TTC549 (cell line): ENCODE results near the gene CHST7.

Experiments
- FAIRE-seq: peaks from 2 replicates; lab custom pipeline; 2012; peaks lifted over from hg19 to GRCh38; lab: Jason Lieb, UNC

The CHST7 gene

DNA sequence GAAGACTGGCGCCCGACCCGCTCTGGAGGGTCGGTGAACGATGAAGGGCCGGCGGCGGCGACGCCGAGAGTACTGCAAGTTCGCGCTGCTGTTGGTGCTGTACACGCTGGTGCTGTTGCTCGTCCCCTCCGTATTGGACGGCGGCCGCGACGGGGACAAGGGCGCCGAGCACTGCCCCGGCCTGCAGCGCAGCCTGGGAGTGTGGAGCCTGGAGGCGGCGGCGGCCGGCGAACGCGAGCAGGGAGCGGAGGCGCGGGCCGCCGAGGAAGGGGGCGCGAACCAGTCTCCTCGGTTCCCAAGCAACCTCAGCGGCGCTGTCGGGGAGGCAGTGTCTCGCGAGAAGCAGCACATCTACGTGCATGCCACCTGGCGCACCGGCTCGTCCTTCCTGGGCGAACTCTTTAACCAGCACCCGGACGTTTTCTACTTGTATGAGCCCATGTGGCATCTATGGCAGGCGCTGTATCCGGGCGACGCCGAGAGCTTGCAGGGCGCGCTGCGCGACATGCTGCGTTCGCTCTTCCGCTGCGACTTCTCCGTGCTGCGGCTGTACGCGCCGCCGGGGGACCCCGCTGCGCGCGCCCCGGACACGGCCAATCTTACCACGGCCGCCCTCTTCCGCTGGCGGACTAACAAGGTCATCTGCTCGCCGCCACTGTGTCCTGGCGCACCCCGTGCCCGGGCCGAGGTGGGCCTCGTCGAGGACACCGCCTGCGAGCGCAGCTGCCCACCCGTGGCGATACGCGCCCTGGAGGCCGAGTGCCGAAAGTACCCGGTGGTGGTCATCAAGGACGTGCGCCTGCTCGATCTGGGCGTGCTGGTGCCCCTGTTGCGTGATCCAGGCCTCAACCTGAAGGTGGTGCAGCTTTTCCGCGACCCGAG, 568 bp downstream of the CHST7 start:
- FAIRE-seq = no peak

DNA sequence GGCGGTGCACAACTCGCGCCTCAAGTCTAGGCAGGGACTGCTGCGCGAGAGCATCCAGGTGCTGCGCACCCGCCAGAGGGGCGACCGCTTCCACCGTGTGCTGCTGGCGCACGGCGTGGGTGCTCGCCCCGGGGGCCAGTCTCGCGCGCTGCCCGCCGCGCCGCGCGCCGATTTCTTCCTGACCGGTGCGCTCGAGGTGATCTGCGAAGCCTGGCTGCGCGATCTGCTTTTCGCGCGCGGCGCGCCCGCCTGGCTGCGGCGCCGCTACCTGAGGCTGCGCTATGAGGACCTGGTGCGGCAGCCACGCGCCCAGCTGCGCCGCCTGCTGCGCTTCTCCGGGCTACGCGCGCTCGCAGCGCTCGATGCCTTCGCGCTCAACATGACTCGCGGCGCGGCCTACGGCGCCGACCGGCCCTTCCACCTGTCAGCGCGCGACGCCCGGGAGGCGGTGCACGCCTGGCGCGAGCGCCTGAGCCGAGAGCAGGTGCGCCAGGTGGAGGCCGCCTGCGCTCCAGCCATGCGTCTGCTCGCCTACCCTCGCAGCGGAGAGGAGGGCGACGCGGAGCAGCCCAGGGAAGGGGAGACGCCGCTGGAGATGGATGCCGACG, 1.3 kb downstream of the CHST7 start:
- FAIRE-seq = no peak

DNA sequence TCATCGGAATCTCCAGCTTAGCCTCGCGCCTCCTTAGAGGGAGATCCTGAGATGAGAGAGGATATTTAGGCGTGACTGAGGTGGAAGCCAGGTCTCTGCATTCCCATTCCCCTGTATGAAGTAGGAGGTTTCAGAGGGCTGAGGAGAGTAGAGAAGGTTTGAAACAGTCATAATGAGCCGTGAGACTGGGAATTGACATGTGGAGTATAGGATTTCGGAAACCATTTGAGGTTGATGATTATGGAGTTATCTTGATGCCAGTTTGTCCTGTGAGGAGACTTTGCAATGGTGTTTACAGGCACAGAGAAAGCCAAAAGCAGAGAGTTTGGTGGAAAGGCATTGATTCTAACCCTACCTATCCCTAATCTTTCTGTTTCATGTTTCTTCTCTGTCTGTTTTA, 2.0 kb downstream of the CHST7 start:
- FAIRE-seq = no peak

DNA sequence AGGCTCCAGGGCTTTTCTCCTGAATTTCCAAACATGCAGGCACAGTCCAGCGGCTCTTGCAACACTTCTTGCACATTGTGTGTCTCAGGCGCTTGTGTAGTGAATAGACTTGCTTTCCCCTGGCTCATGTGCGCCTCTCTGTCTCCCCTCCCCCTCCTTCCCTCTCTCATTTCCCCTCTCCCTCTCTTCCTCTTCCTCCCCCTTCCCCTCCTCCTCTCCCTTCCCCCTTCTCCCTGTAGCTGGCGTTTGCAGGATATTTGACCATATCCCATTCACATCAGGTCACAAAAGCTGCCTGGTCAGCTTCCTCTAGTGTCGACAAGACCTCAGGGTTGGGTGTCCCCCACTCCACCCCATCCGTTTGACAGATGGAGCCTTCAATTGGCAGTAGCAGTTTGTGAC, 2.4 kb downstream of the CHST7 start:
- no peak for FAIRE-seq

DNA sequence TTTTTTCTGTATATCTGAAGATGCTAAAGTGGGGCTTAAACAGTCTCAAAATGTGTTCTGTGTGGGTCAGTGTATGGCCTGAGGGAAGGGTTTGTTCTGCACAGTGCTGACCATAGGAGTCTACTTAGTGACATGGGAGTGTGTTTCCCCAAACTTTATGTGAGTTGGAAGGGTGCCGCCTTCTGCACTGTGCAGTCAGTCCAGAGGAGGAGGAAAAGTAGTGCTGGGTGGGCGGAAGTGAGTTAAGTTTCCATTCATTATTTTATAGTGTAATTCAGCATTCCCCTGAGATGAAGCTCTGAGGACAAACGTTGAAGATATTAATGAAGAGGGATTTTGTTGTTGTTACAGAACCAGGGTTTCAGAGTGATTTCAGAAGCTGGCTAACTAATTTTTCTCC, 2.9 kb downstream of the CHST7 start:
- no peak for FAIRE-seq

DNA sequence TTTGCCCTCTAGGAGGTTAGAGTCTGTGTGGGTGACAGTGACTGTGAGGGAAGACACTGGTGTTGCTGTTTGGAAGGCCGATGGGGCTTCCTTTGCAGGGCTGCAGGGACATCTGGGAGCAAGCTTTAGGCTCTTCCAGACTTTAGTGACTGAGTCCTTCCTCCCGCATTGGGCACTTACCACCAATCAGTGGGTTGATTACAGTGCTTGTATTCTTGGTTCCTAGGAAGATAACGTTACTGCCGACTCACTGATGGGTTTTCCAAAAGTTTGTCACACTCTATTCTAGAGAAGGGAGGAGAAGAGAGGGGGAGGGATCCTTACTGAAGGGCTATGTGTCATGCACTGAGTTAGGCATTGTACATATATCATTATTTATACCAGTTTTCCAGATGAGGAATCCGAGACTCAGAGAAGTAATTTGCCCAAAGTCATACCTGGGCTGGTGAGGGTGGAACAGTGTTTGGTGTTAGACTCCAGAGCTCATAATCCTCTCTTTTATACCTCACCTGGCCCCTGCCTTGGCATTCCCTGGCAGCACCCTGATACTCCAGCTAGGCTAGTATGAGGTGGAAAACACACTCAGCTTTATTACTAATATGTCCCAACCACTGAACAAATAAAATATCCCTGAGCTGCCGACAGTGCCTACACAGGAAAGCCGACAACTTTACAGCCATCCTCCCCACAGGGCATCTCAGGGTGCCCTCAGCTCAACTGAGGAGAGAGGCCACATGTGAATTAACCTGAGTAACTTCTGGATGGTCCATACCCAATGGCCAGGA, 3.8 kb downstream of the CHST7 start:
- no peak for FAIRE-seq

DNA sequence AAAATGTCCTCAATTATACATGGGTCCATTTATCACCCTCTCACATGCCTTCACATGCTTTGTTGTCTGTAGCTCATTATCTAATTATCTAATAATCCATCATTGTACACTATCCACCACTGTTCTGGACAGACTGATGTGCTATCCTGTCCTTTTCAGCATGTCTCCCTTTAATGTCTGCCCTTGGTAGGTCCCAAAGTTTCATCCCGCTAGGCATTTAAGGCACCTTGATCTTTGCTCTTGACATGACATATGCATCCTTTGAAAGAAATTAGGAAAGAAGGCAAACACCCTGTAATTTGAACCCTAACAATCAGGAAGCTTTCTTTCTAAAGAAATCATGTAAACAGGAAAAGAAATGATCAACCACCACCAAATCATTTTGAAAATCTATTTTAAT, 5.7 kb downstream of the CHST7 start:
- no peak for FAIRE-seq

DNA sequence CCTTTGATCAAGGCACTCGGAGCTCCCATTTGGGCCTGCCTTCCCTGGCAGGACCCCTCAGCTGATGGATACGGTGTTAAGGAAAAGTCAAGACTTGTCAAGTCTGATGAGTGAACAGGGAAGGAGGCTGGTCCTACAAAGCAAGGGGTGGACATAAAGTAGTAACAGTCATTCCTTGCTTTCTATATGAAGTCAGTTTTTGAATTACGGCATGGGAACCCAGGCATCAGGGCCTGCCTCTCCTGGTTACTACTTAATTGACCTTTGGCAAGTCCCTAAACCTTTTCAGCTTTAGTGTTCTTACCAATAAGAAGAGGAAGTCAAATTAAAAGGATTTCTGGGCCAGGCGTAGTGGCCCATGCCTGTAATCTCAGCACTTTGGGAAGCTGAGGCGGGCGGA, 7.0 kb downstream of the CHST7 start:
- no peak for FAIRE-seq

DNA sequence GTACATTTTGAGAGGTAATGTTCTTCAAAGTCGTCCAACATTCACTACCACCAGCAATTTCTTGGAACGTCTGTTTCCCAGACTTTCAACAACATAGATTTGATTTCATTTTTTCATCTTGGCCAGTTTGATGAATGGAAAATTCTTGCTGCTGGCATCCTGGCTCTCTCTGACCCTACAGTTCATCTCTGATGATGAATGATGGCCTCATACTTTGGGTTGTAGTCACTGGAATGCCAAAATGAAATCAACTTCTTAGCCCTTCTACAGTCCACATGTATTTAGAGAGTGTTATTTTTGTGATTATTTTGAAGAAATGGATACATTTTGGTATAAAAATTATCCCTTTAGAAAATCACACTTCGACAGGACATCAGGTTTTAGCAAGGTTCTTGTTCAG, 8.8 kb downstream of the CHST7 start:
- FAIRE-seq = no peak

DNA sequence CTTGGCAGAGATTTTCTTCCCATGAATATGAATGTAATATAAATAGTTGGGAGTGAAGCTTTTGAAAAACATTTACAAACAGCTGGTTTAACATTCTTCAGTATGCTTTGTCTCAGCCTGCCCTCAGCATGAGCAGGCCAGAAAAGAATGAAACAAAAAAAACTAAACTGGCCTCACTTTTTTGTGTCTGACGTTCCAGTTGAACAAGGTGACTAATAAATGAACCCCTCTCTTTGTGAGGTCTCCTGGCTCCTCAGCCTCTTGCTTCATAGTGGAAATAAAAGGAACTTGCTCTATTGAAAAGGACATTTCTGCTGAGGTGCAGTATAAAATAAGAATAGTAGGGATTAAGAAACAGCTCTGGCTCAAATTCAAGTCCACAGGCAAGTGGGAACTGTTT, 9.4 kb downstream of the CHST7 start:
- no peak for FAIRE-seq

DNA sequence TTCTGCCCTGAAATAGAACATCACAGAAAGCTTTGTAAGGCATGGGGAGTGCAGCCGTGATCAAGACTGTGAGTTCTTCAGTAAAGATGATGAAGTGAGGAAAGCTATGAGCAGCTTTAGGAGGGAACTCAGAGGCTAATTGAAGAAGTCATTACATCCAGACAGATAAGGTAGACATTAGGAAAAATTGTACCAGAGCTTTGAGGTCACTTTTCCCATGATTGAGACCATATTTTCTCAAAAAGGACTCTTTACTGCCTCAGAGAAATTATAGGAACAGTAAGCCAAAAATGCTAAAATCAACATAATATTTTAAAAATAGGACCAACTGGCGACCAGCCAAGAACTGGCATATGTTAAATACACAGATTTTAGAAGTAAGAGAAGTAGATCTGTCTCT, 11.2 kb downstream of the CHST7 start:
- no peak for FAIRE-seq

DNA sequence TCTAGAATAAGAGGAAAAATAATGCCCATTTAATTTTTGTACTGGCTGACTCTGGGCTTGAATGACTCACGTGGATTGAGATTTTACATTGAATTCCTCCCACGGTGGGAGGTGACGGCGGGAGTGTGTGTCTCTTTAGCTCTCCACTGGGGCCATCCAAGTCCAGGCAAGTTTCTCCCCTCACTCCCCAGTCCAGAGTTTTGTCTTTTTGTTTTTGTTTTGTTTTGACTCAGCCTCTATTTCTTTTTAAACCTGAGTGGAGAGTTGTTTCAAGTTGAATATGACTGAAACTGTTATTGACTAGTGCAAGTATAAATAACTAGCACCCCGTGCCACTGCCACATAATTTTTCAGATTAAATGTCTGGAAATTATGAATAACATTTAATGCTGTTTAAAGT, 13.6 kb downstream of the CHST7 start:
- no peak for FAIRE-seq

DNA sequence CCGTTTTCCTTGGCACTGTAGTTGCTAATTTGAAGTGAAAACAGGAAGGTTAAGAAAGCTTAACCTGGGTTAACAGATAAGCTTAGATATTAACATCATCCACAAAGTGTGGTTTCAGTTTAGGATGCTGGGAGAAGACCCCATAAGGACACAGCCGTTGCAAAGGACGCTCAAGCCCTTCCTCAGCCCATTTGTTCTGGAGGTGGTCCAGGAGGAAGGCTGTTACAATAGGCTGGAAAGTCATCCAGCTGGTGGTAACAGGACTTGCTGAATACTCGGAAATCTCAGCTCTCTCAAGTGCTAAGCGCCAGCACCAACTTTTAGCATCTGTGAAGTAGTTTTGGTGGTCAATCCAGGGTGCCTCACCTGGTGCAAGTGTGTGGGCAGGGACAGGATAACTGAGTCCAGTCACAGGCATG, 14.2 kb downstream of the CHST7 start:
- FAIRE-seq = no peak

DNA sequence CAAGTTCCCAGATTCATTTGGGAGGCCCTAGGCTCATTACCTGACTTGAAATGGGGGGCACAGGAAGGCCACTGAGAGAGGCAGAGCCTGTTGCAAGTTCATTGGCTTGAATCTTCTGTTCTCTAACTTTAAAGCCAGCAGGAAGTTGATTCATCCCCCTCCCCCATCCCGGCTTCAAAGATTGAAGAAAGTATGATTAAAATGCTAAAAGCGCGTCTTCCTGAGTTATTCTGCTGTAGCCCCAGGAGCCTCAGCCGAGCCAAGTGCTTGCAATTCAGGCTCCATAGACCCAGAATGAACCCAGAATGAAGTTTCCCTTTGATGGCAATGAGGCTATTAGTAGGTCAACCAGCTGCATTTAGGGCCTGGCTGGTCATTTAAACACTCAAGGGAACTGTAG, 14.7 kb downstream of the CHST7 start:
- FAIRE-seq = no peak

DNA sequence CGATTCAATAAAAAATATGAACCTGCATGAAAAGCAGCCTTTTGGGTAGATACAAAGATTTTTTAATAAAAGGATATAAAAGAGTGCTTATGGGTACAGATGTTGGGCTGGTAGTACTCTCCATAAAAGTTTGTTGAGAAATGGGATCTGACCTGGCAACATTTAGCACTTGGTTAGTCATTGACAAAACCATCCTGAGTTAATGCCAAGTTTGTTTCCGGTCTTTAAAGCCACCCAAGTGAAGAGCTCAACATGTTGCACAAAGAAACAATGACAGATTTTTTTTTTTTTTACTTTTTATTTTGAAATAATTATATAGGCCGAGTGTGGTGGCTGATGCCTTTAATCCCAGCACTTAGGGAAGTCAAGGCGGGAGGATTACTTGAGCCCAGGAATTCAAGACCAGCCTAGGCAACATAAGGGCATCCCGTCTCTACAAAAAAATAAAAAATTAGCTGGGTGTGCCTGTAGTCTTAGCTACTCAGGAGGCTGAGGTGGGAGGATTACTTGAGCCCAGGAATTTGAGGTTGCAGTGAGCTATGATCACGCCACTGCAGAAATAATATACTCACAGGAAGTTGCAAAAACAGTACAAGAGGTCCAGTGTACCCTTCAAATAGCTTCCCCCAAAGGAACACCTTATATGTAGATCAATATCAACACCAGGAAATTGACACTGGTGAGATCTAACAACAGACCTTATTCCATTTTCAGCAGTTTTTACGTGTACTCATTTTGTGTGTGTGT, 16.6 kb downstream of the CHST7 start:
- FAIRE-seq = no peak

DNA sequence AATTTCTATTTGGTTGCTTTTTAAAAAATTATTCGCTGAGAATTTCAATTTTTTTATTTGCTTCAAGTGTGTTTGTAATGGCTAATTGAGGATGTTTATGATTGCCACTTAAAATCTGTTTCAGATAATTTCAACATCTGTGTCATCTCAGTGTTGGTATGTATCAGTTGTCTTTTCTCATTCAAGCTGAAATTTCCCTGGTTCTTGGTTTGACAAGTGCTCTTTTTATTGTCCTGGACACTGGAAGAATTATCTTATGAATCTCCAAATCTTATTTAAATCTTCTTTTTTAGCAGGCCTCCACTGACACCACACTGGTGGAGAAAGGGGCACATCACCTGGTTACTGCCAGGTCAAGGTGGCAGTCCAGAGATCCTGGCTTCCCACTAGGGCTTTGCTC, 21.5 kb downstream of the CHST7 start:
- no peak for FAIRE-seq

DNA sequence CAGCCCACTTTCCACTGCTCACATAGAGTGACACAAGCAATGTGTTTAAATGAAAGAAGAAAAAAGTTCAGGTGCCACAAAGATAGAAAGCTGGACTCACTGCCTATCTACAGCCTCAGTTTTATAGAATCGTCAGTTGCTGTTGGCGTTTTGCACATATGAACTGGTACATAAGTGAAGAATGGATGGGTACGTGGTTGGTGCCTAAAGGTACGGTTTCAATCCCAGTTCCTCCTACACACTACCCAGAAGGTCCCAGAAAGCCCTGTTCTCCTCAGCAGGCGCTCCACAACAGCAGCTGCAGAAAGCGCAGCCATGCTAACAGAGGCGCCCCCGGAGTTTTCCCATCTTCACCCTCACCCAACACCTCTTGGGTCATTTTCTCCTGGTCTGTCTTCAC, 23.6 kb downstream of the CHST7 start:
- no peak for FAIRE-seq

DNA sequence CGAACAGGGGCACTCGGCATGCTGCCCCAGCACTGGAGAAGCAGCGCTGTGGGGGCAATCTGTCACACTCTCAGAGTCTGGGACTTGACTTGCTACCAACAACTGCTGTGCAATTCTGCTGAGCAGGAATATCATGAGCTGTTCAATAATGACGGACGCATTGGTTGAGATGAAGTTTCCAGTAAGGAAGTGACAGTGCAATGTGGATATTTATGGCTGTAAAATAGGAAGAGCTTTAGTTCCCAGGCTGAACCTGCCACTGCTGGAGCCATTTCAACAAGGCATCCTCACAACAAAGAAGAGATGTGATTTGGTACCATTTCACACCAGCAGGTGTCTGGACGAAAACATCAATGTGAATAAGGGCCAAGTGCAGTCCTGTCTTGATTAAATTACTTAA, 24.2 kb downstream of the CHST7 start:
- no peak for FAIRE-seq

DNA sequence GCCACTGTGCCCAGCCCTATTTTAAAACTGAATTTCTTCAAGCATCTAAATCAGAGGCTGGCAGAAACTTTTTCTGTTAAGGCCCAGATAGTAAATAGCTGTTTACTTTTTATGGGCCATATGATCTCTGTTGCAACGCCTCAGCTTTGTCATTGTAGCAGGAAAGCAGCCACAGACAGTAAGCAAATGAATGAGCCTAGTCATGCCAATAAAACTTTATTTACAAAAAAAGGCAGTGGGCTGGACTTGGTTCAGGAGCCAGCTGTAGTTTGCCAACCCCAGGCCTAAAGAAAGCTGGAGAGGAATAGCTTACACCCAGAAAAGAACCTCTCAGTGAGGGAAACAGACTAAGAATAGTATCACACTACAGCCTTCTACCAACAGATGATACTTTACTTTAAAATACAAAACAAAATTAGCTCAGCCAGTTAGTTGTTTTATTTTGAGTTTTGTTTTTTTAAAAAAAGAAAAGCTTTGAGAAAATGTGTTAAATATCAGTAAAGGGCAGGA, 25.5 kb downstream of the CHST7 start:
- FAIRE-seq = no peak

DNA sequence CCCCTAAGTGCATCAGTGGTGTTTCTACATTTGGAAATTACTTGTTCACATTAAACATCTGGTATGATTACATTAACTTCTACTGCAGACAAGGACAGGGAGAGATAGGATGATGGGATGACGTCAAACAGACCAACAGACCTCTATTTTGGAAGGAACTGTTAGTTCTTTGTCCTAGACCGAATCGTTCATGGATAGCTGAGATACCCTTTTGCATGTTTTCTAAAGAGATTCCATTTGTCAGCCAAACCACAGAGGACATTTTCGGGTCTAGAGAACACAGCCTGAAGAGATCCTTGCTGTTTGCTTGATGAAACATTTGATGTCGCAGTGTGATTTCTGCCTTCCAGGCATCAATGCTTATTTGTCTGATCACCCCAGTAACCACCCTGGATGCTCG, 27.7 kb downstream of the CHST7 start:
- no peak for FAIRE-seq

DNA sequence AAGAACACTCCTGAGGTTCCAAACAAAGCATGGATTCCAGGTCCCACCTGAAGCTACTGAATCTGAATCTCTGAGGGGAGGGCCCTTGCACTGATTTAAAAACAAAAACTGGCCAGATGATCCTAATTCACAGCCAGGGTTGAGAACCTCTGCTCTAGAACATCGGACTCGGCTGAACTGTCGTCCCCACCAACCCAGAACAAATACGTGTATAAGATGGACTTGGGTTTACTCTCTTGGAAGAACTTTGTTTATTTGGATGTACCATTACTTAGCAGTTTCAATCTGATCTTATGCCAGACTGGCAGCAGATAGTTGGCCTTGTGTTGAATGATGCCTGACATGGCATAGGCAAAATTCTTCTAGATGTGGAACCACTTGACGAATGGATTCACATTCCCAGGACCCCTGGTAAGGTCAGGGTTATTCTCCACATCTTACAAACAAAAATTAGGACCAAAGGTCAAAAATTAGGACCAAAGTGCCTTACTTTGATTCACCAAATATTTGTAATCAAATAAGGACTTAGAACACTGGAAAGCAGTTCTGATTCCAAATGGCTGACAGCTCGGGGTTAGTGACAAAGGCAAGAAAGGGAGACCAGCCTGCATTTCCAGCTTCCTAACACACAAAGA, 29.0 kb downstream of the CHST7 start:
- no peak for FAIRE-seq

DNA sequence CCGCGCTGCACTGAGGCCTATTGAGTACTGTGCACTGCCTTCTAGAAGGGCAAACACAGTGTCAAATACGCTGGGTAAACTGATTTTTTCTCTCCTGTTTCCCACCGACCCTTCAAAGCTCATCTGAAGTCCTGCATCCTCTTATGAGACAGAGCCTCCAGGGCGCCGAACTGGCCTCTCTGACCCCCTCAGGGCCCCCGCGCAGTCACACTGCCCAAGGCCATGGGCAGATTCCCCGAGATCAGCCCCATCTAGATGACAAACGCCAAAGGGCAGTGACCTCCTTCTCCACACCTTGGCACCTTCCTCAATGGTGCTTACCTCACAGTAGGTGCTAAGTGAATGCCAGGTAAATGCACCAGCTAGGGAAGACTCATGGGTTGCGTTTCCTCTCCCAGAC, 34.4 kb downstream of the CHST7 start:
- FAIRE-seq = no peak
